Activated CD4-positive, alpha-beta T cell treated with anti-CD3 and anti-CD28 coated beads for 24 hours (primary cell): ENCODE data around the gene NUF2.
"Not testable (repeated sequence)": the region's sequence is repeated elsewhere in the genome, so short reads cannot be mapped to it uniquely, and the experiment has no call there.

ENCODE experiments used
- DNase-seq, 2 donors: peaks; one replicate each; pipeline ENCODE4 v3.0.0-alpha.2; 2020; ENCODE audit warnings: low read depth in 2 of 2

The NUF2 gene

GRCh38 chr1:163321311-163322305 lies at the start of gene NUF2:
TSS of gene NUF2 (plus strand) at chr1:163321954. CDS start at chr1:163326052, 4,098 bp downstream.
- DNase-seq, result peak; percentile 91 to 95

DNA sequence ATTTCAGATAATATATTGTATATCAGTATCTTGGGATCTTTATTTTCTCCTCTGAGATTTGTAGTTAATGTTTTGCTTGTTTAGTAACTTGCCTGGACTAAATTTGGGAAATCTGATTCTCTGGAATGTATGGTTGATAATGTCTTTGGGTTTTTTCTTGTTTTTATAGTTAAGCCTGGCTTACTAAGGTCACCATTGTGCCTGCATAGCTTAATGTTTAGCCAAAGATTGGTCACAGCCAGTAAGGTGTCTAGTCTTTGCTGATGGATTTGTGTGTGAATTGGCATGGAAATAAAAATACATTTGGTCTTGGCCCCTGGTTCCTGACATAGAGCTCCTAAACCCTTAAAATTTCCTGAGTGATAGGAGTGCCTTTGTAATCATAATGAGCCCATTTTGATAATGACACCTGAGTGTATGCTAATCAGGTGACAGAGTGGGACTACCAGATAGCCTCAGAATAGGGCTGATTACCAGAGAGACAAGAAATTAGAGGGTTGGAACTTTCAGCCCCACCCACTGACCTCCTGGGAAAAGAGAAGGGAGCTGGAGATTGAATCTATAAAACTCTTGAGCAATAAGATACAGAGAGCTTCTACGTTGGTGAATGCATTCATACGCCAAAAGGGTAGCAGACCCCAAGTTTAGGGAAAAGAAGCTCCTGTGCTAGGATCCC lies 47.9 kb upstream of the NUF2 start:
- DNase-seq, result no peak

DNA sequence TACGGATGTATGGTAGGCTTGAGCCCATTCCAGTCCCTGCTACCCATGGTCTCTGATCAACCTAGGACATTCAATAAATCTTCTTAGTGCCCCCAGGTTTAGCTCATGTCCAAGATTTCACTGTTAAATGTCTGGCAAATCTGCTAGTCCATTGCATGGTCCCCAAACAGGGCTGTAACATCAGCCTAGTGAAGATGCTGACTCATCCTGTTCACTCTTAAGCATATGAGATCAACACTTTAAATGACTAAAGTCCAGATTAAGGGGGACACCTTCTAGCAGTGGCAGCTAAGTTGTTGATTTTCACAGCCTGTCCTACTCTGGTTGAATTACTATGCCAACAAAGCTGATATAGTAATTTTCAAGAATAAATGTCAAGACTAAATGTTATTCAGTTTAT lies 46.5 kb upstream of the NUF2 start:
- no peak for DNase-seq

GRCh38 chr1:163278602-163279001 lies 43.2 kb upstream of the NUF2 start:
- no peak for DNase-seq

- not testable (repeated sequence) for DNase-seq
Observed at GRCh38 chr1:163284867-163285266, 36.9 kb upstream of the NUF2 start.

DNA sequence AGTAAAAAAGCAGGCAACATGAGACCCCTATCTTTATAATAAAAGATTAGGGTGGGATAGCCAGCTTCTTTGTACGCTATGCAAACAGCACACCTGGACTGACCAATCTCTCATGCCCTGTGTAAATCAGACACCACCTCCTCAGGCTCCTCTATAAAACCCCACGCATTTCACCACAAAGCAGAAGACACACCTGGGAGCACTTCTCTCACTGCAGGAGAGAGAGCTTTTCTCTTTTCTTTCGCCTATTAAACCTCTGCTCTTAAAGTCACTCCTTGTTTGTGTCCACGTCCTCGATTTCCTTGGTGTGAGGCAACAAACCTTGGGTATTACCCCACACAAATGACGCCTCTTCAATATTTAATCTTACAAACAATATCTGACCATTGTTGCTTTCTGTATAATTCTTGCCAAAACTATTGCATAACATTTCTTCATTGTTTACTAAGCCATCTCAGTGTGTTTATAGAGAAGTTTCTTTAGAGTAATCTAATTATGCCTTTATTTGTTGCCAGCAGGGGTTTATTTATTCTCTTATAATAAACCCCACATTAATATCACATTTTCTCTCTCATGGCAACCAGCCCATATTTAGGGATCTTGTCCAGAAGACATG lies 31.6 kb upstream of the NUF2 start:
- no peak for DNase-seq

- DNase-seq, result no peak
Observed at GRCh38 chr1:163291461-163291860, 30.3 kb upstream of the NUF2 start.

DNA sequence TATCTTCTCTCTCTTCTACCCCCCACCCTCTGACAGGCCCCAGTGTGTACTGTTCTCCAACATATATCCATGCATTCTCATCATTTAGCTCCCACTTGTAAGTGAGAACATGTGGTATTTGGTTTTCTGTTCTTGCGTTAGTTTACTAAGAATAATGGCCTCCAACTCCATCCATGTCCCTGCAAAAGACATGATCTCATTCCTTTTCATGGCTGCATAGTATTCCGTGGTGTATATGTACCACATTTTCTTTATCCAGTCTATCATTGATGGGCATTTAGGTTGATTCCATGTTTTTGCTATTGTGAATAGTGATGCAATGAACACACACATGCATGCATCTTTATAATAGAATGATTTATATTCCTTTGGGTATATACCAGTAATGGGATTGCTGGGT lies 29.6 kb upstream of the NUF2 start:
- DNase-seq, result not testable (repeated sequence)

GRCh38 chr1:163293497-163293896 lies 28.3 kb upstream of the NUF2 start:
- not testable (repeated sequence) for DNase-seq

GRCh38 chr1:163295949-163296348 lies 25.8 kb upstream of the NUF2 start:
- DNase-seq, result no peak

GRCh38 chr1:163296504-163297263 lies 25.1 kb upstream of the NUF2 start:
- no peak for DNase-seq

GRCh38 chr1:163298365-163298764 lies 23.4 kb upstream of the NUF2 start:
- DNase-seq, result no peak

DNA sequence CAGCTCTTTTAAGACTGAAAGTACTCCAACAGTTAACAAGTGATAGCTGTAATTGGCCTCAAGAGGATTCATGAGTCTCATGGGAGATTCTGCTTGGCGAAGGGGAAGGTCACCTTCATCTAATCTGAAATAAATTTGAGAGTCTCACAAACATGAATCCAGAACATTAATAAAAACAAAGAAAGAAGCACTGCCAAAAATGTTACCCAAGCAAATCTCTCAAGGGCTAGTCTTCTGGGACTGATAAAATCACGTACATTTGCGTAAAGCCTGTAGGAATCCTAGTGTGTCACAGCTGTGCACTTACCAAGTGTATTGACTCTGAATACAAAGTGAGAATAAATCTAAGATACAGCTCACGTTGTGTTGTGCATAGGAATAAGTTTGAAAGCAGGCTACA lies 21.2 kb upstream of the NUF2 start:
- DNase-seq, result no peak

DNA sequence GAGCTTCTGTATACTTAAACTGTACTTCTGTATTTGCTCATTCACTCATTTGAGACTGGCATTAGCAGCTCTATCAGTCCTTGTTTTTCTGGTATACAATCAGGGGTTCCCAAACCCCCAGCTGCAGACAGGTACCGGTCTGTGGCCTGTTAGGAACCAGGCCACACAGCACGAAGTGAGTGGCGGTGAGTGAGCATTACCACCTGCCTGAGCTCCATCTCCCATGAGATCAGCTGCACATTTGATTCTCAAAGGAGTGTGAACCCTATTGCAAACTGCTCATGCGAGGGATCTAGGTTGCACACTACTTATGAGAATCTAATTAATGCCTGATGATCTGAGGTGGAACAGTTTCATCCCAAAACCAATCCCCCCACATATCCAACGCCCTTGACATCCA lies 18.2 kb upstream of the NUF2 start:
- DNase-seq, result no peak

- no peak for DNase-seq
Observed at GRCh38 chr1:163305441-163305840, 16.3 kb upstream of the NUF2 start.

DNA sequence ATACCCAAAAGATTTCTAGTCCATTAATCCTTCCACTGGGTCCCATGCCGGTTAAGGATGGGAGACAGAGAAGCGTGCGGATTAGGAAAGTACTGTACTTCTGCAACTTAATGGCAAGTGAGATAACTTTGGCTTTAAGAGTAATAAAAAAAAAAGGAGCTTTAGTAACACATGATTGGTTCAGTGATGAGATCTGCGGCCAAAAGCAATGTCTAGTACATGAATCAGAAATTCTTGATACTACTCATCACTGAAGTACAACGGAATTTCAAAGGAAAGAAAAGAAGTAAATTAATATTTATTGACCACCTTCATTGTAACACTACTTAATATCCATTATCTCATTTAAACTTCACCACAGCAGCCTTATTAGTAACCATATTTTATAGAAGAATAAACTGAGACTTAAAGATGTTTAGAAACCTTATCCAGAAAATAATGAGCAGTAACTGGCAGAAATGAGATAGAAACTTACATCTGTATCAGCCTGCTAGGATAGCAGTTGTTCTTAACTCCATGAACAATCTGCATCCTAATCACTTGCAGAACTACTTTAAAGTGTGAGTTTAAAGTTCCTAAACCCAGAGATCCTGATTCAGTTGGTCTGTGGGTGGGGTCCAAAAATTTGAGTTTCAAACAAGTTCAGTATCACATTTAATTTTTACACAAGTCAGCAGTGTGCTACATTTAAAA lies 14.1 kb upstream of the NUF2 start:
- no peak for DNase-seq

DNA sequence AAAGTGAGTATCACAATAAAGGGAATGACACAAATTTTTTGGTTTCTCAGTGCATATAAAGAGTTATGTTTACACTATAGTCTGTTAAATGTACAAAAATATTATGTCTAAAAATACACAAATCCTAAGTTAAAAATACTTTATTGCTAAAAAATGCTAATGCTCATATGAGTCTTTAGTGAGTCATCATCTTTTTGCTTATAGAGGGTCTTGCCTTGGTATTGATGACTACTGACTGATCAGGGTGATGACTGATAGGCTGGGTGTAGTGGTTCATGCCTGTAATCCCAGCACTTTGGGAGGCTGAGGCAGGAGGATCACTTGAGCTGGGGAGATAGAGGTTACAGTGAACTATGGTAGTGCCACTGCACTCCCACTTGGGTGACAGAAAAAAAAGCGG lies 12.9 kb upstream of the NUF2 start:
- no peak for DNase-seq

- DNase-seq, result peak; percentile 27 to 35
Observed at GRCh38 chr1:163315773-163316374, 5.9 kb upstream of the NUF2 start.

GRCh38 chr1:163320891-163321290 lies 863 bp upstream of the NUF2 start:
- no peak for DNase-seq

- not testable (repeated sequence) for DNase-seq
Observed at GRCh38 chr1:163323339-163323738, 1.6 kb downstream of the NUF2 start.

- no peak for DNase-seq
Observed at GRCh38 chr1:163331116-163331515, 9.4 kb downstream of the NUF2 start.
